Stimulated activated CD4-positive, alpha-beta T cell treated with anti-CD3 and anti-CD28 coated beads, Interleukin-1b, Interleukin-23, amount 100 ng/mL, for 24 hours (primary cell): ENCODE measurements around the gene ATXN7L1.
A peak's percentile ranks its signal among the peaks of the same experiment; 100 is the strongest.
"Not testable (repeated sequence)": the region's sequence is repeated elsewhere in the genome, so short reads cannot be mapped to it uniquely, and the experiment has no call there.

Experiments used
- DNase-seq, 4 experiments: peaks; one replicate each; pipeline ENCODE4 v3.0.0-alpha.2; 2020; ENCODE audit warnings: low read depth in 4 of 4, low spot score in 1 of 4

The ATXN7L1 gene

DNA sequence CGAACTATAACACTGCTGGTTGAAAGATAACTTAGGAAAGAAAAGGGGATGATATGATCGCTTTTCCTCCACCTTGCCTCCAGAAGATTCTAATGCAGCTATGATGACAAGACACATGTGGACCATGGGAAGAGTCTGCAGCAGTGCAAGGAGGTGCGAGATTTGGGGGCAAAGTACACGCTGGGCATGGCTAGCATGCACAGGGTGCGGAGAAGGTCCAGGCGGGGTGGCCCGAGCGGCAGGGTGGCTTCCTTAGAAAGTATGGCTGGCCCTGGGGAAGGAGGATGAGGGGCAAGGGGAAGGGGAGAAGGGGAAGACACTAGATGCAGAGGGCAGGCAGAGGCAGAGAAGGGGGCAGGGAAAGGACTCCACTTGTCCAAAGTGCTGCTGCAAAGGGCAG, 15.6 kb downstream of the ATXN7L1 start:
- no peak for DNase-seq

DNA sequence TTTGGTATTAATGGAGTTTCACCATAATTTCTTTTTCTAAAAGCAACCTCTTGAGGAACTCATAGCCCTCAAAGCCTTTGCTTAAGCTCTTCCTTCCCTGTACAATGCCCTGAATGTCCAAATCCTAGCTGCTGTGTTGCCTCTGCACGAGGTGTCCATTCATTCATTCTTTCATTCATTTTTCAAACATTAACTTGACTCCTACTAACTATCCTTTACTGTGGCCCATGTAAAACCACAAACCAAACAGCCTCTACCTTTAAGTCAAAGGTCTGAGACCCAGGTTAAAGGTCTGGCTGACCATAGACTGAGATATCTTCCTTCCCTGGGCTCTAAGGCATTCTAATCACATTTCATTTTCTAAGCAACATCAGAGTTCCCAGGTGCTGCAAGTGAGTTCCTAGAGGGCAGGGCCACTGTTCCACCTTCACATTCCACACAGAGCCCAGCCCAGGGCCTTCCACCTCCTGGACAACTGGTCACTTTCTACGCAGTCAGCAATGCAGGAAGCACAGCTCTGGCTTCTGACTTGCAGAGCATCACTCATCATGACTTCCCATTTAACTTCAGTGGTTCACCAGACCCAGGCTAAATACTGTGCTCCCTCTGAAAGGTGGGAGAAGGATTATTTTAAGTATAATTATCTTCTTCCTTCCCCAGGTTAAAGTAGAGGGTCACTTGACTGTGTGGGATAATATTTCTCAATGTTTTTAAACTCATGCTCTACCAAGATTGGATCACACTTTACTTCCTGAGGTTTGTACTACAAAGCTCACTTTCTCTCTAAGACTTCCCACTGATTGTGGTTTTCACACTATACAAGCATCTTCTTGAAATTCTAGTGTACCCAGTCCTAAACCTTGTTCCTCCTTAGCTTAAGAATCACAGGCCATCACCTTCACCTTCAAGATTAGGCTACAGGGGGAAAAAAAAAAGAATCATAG, 19.1 kb downstream of the ATXN7L1 start:
- DNase-seq: no peak

DNA sequence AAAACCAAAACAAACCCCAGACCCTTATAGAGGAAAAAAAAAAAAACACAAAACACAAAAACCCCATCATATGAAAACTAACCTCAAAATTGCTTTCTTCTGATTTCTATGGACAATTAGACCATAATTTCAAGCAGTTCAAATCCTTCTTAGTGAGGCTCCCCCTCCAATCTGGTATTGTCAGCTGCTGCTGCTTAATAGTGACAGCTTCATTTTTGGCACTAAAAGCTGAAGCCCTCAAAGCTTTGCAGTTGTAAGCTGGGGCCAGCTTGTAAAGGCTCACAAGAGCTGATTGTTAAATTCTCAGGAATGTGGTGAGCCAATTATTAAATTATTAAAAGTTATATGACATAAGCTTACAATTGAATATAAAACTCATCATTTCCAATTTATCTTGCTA, 21.9 kb downstream of the ATXN7L1 start:
- no peak for DNase-seq

DNA sequence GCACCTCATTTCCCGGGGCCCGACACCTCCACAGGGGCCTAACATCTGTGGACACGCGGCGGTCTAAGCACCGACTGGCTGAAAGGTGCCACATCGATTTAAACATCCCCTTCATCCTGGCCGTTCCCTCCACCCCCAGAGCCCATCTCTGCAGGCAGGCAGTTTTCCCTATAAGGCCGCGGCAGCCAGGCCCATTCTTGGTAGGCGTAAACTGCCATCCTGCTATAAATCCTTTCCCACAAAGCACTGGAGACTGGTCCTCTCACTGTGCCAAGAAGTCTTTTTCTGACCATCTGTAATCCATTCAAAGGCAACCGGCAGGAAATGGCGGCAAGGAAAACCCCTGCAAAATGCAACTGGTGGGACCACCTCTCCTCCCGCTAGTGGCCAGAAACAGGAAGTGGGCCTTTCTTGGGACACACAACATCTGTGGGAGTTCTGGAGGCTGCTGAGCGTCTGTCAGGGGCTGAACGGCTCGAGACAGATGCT, 22.4 kb downstream of the ATXN7L1 start:
- DNase-seq: no peak

DNA sequence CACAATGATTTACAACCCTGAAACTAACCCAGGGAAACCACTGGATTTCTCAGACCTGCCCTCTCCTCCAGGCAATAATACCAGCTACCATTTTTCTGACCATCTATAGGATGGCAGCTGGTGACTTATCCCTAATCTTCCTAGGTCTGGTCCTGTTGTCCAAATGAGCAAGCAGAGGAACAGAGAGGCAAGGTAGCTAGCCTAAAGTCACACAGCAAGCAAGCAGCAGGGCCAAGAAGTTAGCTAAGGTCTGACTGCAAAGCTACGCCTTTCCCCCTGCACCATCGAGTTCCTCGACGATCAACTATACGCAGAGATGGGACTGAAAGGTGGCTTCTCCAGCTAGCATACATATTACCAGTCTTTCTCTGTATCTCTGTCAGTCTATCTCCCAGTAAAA, 25.3 kb downstream of the ATXN7L1 start:
- DNase-seq: no peak

DNA sequence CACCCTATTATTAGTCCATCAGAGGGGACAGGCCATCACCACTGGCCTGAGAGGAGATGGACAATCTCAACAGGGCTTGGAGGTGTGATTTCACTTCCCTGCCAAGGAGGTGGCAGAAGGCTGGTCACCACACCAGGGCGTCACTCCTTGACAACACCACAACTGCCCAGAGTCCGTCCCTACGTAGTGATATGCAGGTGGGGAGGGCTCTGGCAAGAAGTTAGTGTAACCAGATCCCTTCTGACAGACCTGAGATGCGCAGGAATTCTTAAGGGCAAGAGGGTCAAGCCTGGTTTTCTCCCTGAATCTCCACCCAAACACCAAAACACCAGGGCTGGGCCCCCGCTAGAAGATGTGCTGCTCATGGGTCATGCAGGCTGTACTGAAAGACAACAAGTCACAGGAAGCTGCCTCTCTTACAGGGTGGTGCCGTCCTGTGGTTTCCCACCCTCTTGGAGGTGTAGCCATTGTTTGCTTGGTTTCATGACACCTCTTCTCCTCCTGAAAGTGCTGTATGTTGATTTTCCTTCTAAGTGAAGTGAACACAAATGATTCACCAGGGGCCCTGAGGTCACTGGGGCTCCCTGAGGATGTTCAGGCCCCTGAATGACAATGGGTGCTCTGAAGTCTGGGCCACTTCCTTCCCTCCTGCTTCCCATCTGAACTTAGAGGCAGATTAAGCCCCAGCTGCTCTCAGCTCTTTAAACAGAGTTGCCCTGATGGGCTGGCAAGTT, 27.1 kb downstream of the ATXN7L1 start:
- DNase-seq: peak; percentile 15 to 55 (median 26)

DNA sequence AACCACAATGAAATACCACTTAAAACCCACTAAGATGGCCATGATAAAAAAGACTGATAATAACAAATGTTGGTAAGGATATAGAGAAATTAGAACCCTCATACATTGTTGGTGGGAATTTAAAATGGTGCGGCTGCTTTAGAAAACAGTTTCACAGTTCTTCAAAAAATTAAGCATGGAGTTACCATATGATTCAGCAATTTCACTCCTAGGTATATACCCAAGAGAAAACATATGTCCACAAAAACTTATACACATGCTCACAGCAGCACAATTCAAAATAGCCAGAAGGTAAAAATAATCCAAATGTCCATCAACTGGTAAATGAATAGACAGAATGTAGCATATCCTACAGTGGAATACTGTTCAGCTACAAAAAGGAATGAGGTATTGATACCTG, 30.0 kb downstream of the ATXN7L1 start:
- DNase-seq: no peak

DNA sequence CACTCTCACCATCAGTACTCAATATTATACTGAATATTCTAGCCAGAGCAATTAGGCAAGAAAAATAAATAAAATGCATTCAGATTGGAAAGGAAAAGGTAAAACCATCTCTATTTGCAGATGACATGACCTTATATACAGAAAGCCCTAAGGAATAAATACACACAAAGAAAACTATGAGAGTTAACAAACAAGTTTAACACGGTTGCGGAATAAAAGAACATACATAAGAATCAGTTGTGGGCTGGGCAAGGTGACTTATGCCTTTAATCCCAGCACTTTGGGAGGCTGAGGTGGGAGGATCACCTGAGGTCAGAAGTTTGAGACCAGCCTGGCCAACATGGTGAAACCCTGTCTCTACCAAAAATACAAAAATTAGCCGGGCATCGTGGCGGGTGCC, 31.7 kb downstream of the ATXN7L1 start:
- DNase-seq: not testable (repeated sequence)

DNA sequence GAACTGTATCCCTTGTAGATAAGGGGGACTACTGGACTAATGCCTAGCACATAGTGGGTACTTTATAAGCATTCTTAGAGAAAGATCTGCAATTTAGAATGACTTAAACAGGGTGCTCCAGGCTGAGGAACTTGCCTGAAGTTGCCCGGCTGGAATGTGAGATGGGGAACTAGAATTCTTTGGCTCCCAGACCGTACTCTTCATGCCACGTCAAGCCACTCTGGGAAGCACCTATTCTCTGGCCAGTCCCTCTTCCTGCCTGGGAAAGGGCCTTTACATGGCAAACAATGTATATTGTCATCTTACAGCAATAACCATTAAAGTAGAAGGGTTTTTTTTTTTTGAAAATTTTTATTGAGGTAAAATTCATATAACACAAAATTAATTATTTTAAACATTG, 34.5 kb downstream of the ATXN7L1 start:
- DNase-seq: no peak

DNA sequence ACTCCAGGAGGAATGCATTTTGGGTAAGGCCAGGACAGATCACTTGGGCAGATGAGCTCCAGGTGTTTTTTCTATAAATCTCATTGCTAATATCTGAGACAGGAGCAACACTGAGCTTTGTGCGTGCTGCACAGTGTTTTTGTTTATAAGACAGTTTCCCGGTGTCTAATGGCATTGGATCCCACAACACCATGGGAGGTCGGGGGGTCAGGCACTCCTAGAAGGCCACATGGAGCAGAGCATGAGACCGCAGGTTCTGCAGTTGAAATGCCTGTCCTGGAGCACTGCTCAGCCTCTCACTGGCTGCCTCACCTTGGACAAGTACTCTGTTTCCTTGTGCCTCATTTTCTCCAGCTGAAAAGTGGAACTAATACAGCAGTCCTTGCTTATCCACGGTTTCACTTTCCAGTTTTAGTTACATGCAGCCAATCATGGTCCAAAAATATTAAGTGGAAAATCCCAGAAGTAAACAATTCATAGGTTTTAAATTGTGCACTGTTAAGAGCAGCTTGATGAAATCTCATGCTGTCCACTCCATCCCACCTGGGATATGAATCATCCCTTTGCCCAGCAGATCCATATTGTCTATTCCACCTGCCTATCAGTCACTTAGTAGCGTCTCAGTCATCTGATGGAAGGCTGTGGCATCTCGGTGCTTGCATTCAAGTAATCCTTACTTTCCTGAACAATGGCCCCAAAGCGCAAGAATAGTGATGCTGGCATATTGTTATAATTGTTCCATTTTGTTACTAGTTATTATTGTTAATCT, 35.2 kb downstream of the ATXN7L1 start:
- DNase-seq: no peak

DNA sequence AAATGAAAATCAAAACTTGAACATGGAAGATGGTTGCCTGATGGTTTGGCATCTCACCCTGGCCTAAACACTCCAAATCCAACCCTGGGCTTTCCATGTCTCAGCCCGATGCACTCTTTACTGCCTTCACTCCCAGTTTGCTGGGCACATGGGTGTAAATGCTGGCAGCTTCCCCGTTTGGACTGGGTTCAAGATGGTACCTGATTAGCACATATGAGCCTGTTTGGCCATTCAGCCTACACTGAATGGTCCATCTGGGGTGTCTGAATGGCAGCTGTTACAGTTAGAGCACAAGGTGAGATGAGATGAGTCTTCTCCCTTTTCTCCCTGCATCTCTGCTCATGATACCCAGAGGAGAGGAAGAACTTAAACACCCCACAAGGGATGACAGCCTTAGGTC, 37.1 kb downstream of the ATXN7L1 start:
- DNase-seq: no peak

DNA sequence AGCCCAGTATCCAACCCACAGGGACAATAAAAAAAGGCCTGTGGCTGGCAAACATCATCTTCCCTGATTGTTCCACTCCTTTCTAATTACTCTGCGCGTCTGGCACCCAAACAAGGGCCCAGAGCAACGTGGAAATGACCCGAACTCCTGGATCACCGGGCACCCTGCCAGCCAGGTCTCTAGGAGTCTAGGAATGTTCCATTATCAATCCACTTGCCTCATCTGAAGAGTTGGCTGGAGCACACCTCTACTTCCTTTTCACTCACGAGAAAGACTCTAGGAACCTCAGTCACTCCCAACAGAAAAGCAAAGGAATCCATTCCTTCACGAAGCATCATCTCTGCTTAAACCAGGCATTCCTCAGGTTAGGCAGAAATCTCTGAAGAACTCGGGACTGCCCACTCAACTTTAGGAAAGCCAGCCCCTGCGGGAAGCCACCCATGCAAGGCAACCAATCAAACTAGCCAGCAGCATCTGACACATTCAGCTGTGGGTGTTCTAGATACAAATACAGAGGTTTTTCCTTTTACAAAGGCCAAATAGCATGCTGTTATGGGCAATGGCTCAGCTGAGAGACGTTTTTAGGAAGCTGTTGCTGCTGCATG, 37.7 kb downstream of the ATXN7L1 start:
- DNase-seq: no peak

DNA sequence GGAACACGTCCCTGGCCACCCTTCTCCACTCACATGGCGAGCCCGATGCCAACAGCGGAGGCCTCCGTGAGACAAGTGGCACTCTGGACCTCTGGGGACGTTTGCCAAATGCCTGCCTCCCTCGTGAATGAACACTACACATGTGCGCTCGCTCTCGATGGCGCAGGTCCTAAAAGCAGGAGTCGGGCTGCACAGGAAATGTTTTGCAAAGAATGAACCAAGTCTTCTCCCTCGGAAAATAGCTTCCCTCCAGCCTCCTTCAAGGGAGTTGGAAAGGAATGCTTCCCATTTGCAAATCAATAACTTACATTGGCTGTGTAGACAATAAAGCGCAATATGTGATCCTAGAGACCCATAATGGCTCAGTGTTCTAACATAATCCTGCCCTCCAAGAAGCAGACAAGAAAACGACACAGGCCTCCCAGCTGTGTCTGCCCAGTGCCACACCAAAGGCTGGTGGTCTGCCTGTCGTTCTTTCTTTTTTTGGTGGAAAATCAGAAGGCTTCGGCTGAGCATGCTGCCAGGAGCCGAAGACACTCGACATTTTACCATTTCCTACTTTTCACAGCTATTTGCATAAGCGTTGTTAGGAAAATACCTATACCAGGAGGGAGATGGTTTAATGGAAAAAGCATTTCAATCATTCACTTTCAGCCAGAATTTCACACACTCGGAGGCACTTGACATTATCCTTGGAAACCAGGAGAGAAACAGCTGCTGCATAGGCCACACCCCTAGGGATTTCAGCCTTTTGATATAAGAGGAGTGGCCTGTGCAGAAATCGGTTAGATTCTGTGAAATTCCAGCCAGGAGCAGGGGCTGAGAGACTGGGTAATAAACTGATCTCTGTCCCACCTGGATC, 38.4 kb downstream of the ATXN7L1 start:
- DNase-seq: no peak

DNA sequence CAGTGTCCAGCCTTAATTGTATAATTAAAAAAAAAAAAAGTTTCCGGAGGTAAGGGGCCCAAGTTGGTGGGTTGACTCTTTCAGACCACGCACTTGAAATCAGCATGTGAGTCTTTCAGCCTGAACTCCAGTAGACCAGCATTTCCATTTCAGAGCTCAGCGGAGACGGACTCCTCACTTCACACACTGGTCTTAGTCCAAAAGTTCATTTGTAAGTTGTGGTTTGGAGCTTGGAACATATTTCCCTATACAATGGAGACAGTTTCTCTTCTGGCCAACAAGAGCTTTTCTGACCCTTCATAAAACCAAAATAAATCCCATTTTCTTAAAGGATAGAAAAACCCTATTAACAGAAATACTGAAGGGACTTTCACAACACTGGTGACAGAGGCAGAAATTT, 41.0 kb downstream of the ATXN7L1 start:
- no peak for DNase-seq

DNA sequence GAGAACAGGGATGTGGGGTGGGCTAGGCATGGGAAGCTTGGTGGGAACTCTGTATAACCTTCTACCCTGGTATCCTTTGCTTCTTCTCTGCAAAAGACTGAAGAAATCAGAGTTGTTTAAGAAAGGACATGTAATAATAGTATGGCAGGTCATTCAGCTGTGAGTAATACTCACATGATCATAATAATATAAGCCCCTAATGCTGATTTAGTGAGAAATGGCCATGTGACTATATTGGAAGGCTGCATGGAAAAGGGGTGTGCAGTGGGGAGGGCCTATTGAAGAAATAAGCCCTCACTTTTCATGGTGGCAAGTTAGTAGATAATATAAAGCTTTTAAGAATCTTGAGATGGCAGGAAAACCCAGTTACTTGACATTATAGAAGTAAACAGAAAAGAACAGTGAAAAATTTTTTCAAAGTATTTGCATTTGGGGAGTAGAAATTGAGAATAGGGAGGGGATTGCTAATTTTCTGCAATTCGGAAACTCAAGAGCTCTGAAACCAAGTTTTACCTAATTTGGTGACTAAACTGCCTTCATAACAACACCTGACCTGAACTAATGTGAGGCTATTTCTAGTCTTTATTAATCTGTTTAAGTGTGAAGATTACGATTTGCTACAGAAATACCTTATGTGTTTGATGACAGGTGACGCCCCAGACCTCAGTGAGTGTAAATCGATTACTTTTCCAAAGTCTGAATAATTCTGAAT, 44.4 kb downstream of the ATXN7L1 start:
- no peak for DNase-seq

DNA sequence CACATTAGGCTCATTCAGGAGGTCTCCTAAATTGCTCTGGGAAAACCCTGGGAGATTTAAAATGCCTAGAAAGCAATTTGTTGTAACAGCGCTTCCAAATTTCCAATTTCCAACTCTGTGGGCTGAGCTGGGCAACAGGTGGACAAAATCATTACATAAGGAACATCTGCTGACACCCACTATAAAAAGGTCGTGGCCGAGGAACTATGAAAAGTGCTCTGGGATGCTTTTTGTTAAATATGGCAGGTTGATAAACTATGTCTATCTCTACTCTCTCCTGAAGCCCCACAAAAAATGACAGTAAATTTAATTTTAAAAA, 45.1 kb downstream of the ATXN7L1 start:
- DNase-seq: no peak

DNA sequence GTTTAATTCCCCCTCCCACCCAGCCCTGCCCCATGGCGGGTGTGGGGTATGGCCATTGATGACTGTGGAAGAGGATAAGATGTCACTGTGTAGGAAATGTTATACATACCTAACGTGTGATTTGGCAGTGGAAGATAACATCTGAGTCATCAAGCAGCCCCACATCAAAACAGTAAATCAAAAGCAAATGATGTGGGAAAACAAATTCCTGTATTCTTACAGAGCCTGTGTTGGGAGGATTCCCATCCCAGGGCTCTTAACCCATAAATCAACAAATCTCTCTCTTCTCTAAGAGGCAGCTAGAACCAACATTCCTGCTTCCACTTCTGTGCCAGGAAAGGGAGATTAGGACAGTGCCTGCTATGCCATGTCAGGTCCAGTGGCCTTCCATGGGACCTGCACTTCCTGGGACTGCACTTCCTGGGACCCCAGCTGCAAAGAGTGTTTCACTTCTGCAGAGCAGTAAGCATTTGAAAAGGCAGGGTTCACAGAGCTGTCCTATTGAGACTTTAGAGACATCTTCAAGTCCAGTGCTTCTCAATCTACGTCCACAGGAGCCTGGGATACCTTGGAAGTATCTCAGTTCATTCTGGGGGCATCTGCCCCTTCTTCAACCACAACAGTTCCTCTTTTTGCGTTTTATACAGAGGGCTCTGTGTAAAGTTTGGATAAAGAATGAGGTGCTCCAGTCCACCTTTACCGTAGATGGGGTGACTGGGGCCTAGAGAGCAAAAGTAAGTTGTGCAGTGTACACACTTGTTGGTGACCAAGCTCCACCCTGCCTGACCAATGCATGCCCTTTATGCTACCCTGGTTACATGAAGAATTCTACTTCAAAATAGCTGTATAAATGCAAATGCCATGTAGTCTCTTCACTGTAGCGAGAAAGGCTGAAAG, 45.7 kb downstream of the ATXN7L1 start:
- no peak for DNase-seq

DNA sequence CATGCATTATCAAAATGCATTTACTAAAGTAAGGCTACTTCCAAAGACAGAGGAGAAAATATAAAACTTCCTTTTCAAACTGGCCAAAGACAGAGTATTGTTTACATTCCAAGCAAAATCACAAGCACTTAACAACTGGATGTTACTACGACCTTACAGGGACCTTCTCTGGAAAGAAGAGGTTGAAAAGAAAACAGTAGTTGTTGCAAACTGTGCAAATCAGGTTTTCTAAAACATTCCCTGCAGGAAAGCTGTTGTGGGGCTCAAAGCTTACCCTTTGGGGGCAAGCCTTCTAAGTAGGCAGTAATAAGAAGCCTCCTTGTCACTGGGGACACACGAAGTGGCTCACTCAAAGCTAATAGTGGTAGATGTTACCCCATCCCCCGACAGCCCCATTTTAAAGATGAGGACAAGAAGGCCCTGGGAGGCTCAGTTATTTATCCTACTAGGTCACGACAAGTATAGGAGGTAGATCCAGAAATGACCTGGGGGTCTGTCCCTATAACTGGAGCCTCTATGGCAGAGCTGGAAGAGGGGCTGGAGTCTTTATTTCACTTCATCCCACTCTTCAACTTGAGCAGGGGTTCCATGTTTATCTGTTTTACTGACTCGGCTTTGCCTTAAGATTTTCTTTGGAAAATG, 46.6 kb downstream of the ATXN7L1 start:
- DNase-seq: no peak
